Measurements from ENCODE around the gene SUSD4.

The SUSD4 gene

GRCh38 chr1:223355699-223356098 lies 8.3 kb downstream of the SUSD4 start:
- DNase-seq = no peak

GRCh38 chr1:223353939-223354338 lies 10.0 kb downstream of the SUSD4 start:
- no peak for DNase-seq

- no peak for DNase-seq
These were observed 11.0 kb downstream of the SUSD4 start for GRCh38 chr1:223352944-223353343.

- DNase-seq = no peak
These were observed 13.5 kb downstream of the SUSD4 start for GRCh38 chr1:223350361-223350908.

GRCh38 chr1:223349241-223349640 lies 14.7 kb downstream of the SUSD4 start:
- DNase-seq = no peak

- DNase-seq = no peak
These were observed 15.5 kb downstream of the SUSD4 start for GRCh38 chr1:223348439-223348838.

GRCh38 chr1:223347583-223347982 lies 16.4 kb downstream of the SUSD4 start:
- no peak for DNase-seq

- DNase-seq = no peak
These were observed 17.7 kb downstream of the SUSD4 start for GRCh38 chr1:223346311-223346710.

GRCh38 chr1:223345720-223346119 lies 18.3 kb downstream of the SUSD4 start:
- DNase-seq = no peak

GRCh38 chr1:223344491-223344890 lies 19.5 kb downstream of the SUSD4 start:
- no peak for DNase-seq

GRCh38 chr1:223343692-223344091 lies 20.3 kb downstream of the SUSD4 start:
- DNase-seq = no peak

GRCh38 chr1:223341121-223341520 lies 22.9 kb downstream of the SUSD4 start:
- peak; percentile 62 for DNase-seq

GRCh38 chr1:223340637-223341036 lies 23.3 kb downstream of the SUSD4 start:
- DNase-seq = no peak

- no peak for DNase-seq
These were observed 24.1 kb downstream of the SUSD4 start for GRCh38 chr1:223339861-223340260.

- no peak for DNase-seq
These were observed 24.9 kb downstream of the SUSD4 start for GRCh38 chr1:223338811-223339746.

GRCh38 chr1:223337174-223337869 lies 26.7 kb downstream of the SUSD4 start:
- peak; percentile 72 for DNase-seq

- no peak for DNase-seq
These were observed 29.8 kb downstream of the SUSD4 start for GRCh38 chr1:223334156-223334555.

- no peak for DNase-seq
These were observed 31.0 kb downstream of the SUSD4 start for GRCh38 chr1:223332997-223333396.

- DNase-seq = no peak
These were observed 32.0 kb downstream of the SUSD4 start for GRCh38 chr1:223331929-223332328.

- no peak for DNase-seq
These were observed 32.7 kb downstream of the SUSD4 start for GRCh38 chr1:223331301-223331700.

- no peak for DNase-seq
These were observed 33.5 kb downstream of the SUSD4 start for GRCh38 chr1:223330466-223330865.

- DNase-seq = no peak
These were observed 34.1 kb downstream of the SUSD4 start for GRCh38 chr1:223329664-223330415.

GRCh38 chr1:223329252-223329651 lies 34.7 kb downstream of the SUSD4 start:
- DNase-seq = no peak
